Nephron (organoid): ENCODE measurements around the gene FMO1.

Experiments used
- H3K27ac Mint-ChIP-seq, 3 experiments: 2 replicates each; pipeline ENCODE4 v1.8.0; 2020; ENCODE audit warnings: mixed read lengths in 3 of 3, mild to moderate bottlenecking in 2 of 3, moderate library complexity in 1 of 3
- H3K27me3 Mint-ChIP-seq: 2 replicates; pipeline ENCODE4 v1.8.0; 2021; ENCODE audit warnings: low read depth, mild to moderate bottlenecking, moderate library complexity, mixed read lengths
- H3K36me3 Mint-ChIP-seq: 2 replicates; pipeline ENCODE4 v1.8.0; 2020; ENCODE audit warnings: low read depth, mixed read lengths
- H3K4me1 Mint-ChIP-seq: 2 replicates; pipeline ENCODE4 v1.8.0; 2020; ENCODE audit warnings: mixed read lengths
- H3K4me3 Mint-ChIP-seq, 3 experiments: 2 replicates each; pipeline ENCODE4 v1.8.0; 2020; ENCODE audit warnings: mild to moderate bottlenecking in 3 of 3, mixed read lengths in 3 of 3, moderate library complexity in 2 of 3
- H3K9me3 Mint-ChIP-seq: 2 replicates; pipeline ENCODE4 v1.8.0; 2020; ENCODE audit warnings: mixed read lengths
- TF ChIP-seq, protein P1 (sequence below), 3 experiments: fragments of 200-600 bp; sonication (generic); IDR thresholded peaks; one replicate each; pipeline ENCODE4 v1.5.0; 2021; ENCODE audit warnings: antibody characterized with exemption in 3 of 3; ENCODE audit not compliant: unreplicated experiment in 3 of 3

The FMO1 gene

DNA sequence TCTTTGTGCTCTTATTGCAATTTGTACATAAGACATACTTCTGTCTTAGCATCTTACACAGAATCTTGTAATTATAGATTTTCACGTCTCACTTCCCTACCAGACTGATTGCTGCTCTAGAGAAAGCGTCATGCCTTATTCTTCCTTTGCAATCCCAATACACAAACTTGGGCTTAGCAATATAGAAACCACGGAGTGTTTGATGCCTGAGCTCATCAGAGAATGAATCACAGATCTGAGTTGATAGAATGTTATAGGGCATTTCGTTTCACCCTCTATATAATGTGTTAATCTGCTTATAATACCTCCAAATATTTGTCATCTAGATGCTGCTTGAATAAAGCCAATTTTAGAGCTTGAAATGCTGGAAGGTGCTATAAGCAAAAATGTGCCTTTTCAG, 6.6 kb downstream of the FMO1 start:
- Mint-ChIP-seq H3K27ac (peak overlapping the region in 1 of 3 experiments; percentile 14), H3K27me3 (peaks cover 16% of the 10 kb centered on the region), H3K4me3 (no peak overlapping the region), H3K36me3 (no peaks in the 10 kb centered on the region), H3K4me1 (peaks cover 20% of the 10 kb centered on the region), H3K9me3 (no peaks in the 10 kb centered on the region)
- TF ChIP-seq, protein P1, sequence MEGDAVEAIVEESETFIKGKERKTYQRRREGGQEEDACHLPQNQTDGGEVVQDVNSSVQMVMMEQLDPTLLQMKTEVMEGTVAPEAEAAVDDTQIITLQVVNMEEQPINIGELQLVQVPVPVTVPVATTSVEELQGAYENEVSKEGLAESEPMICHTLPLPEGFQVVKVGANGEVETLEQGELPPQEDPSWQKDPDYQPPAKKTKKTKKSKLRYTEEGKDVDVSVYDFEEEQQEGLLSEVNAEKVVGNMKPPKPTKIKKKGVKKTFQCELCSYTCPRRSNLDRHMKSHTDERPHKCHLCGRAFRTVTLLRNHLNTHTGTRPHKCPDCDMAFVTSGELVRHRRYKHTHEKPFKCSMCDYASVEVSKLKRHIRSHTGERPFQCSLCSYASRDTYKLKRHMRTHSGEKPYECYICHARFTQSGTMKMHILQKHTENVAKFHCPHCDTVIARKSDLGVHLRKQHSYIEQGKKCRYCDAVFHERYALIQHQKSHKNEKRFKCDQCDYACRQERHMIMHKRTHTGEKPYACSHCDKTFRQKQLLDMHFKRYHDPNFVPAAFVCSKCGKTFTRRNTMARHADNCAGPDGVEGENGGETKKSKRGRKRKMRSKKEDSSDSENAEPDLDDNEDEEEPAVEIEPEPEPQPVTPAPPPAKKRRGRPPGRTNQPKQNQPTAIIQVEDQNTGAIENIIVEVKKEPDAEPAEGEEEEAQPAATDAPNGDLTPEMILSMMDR (IDR thresholded peaks at IDR 0.05; ENCODE audit: unreplicated experiment in 3 of 3): no peak

DNA sequence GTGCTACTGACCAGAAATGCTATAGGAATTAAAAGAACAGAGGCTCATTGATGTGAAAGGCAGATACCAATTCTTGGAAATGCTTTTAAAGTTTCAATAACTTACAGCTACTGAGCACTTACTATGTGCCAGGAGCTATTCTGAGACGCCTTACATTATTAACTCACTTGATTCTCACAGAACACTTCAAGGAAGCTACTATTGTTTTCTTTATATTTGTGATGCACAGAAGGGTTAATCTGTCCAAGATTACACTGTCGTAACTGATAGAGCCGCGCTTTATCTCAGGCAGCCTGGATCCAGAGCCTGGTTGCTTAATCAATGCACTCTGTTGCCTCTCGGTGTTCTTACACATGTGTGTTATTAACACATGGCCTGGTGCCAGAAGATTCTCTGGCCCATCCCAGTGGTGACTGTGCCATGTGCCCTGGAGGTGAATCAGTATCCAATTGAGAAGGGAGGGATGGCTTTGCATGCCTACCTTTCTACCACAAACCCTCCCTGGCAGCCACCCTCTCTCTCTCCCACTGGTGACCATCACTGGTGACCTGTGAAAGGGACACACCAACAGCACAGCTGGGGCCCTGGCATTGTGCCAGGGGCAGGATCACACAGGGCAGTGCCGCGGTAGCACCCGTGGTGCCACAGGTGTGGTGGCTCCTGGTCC, 8.8 kb downstream of the FMO1 start:
- Mint-ChIP-seq H3K36me3 (no peaks in the 10 kb centered on the region), H3K27ac (peak overlapping the region in 1 of 3 experiments; percentile 42), H3K9me3 (no peaks in the 10 kb centered on the region), H3K4me1 (peaks cover 24% of the 10 kb centered on the region), H3K4me3 (peak overlapping the region in 2 of 3 experiments; percentile 15 to 42), H3K27me3 (peaks cover 4% of the 10 kb centered on the region)
- TF ChIP-seq, protein P1 (IDR thresholded peaks at IDR 0.05; ENCODE audit: unreplicated experiment in 3 of 3): no peak

DNA sequence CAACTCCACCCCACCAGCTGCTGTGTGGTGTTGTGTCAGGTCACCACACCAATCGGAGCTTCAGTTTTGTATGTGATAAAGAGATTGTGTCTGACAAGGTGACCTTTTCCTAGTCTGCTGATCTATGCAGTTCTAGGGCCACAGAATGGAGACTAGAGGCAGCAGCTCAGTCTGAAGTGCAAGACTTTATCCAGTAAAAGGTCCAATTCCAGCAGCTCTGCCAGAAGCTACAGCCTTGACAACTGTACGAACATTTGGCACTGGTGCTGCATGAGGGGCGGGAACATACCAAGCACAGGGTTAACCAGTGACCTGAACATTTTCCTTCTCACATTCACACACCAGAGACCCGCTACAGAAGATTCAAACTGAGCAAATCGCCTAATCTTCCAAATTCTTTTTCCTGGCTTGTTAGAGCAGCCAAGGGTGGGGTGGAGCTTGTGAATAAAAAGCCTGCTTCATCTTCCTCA, 9.3 kb downstream of the FMO1 start:
- Mint-ChIP-seq H3K4me3 (no peak overlapping the region), H3K27me3 (peaks cover 4% of the 10 kb centered on the region), H3K27ac (no peak overlapping the region), H3K36me3 (no peaks in the 10 kb centered on the region), H3K4me1 (peaks cover 19% of the 10 kb centered on the region), H3K9me3 (no peaks in the 10 kb centered on the region)
- TF ChIP-seq, protein P1 (IDR thresholded peaks at IDR 0.05; ENCODE audit: unreplicated experiment in 3 of 3): no peak

DNA sequence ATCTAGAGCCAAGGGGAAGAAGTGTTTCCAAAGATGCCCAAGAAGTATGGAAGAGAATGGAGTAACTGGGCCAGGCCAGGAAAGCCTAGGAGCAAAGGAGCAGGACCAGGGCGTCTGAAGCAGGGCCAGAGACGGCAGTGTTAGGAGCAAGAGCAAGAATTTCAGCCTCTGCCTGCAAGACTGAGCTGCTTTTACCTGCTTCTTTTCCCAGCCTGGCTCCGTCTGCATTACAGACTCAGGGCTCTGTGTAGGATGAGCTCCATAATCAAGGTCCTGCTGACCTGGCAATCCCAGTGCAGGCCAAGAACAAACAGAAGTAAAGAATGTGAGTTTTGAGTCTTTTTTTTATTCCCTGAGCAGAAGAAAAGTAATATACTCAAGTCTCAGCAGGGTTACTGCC, 10.1 kb downstream of the FMO1 start:
- Mint-ChIP-seq H3K27me3 (peaks cover 4% of the 10 kb centered on the region), H3K4me1 (peaks cover 19% of the 10 kb centered on the region), H3K9me3 (no peaks in the 10 kb centered on the region), H3K4me3 (no peak overlapping the region), H3K36me3 (no peaks in the 10 kb centered on the region), H3K27ac (no peak overlapping the region)
- TF ChIP-seq, protein P1 (IDR thresholded peaks at IDR 0.05; ENCODE audit: unreplicated experiment in 3 of 3): no peak

DNA sequence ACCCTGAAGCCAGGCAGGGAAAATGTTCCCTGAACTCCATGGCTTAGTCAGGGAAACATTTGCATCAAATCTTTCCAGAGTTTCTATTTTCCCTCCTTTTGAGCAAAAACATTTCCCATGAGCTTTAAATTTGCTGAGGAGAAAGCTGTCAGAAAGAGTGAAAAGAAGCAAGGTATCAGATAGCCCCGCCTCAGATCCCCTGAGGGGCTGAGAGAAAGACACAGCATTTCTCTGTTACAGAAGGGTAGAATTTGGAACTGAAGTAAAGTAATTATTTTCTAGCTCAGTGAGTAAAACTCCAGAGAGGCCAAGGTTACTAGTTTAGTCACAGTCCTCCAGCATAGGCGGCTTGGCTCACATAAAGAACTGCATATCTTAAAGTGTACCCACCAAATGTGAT, 10.6 kb downstream of the FMO1 start:
- TF ChIP-seq, protein P1 (IDR thresholded peaks at IDR 0.05; ENCODE audit: unreplicated experiment in 3 of 3): no peak
- no peaks in the 10 kb centered on the region for H3K36me3 Mint-ChIP-seq
- peaks cover 24% of the 10 kb centered on the region for H3K4me1 Mint-ChIP-seq
- no peak overlapping the region for H3K4me3 Mint-ChIP-seq
- H3K27me3 Mint-ChIP-seq: peaks cover 4% of the 10 kb centered on the region
- H3K9me3 Mint-ChIP-seq: no peaks in the 10 kb centered on the region
- H3K27ac Mint-ChIP-seq: no peak overlapping the region

DNA sequence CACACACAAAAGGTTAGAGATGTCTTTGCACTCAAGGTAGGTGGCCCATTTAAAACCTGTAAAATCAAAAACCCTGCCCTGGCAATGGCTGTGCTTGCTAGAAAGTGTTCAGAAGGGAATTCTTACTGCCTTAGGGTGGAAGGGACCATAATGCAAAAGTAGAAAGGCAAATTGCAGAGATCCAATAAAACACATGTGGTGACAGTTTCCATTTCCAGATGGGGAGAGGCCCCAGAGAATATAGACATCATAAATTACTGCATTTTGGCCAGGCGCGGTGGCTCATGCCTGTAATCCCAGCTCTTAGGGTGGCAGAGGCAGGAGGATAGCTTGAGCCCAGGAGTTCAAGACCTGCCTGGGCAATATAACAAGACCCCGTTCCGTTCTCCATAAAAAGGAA, 13.0 kb downstream of the FMO1 start:
- Mint-ChIP-seq H3K27me3 (no peaks in the 10 kb centered on the region), H3K9me3 (no peaks in the 10 kb centered on the region), H3K4me1 (peaks cover 22% of the 10 kb centered on the region), H3K27ac (peak overlapping the region; percentile 3 to 80 (median 55)), H3K4me3 (no peak overlapping the region), H3K36me3 (no peaks in the 10 kb centered on the region)
- TF ChIP-seq, protein P1 (IDR thresholded peaks at IDR 0.05; ENCODE audit: unreplicated experiment in 3 of 3): no peak
